GM12892 (cell line): ENCODE results near the gene SF3B6. TPM values are rescaled to one million over a fixed set of nuclear protein-coding genes. Genes with fewer than 3 reads are reported as not detected.

Experiments
- DNase-seq: peaks from one replicate; pipeline ENCODE4 v3.0.0; 2011; ENCODE audit not compliant: insufficient read length
- FAIRE-seq: peaks from 2 replicates; lab custom pipeline; 2011; peaks lifted over from hg19 to GRCh38; lab: Jason Lieb, UNC
- POLR2A ChIP-seq: IDR thresholded peaks from 2 replicates; pipeline ENCODE4 v1.6.1; 2011; ENCODE audit warnings: low read depth, low read length, control low read depth
- POLR2AphosphoS5 ChIP-seq: IDR thresholded peaks from 2 replicates; pipeline ENCODE4 v1.6.1; 2011; ENCODE audit warnings: low read depth, low read length, control low read depth
- TAF1 ChIP-seq: IDR thresholded peaks from 2 replicates; pipeline ENCODE4 v1.6.1; 2011; ENCODE audit warnings: low read depth, mild to moderate bottlenecking, control low read depth, low read length, borderline replicate concordance
- polyA plus RNA-seq: library from polyadenylated mRNA; unstranded; fragments of >200 nt; gene quantifications from one replicate; pipeline ENCODE4 v1.2.1, GENCODE V29; 2012; ENCODE audit warnings: missing spikeins, inconsistent platforms; ENCODE audit not compliant: missing spikeins

Gene SF3B6
- 245 TPM for polyA plus RNA-seq

- peak; percentile 85 for DNase-seq
- FAIRE-seq = peak; percentile 97
- peak; percentile 93 for TF ChIP-seq POLR2AphosphoS5
- peak; percentile 71 for TF ChIP-seq TAF1
- TF ChIP-seq POLR2A = peak; percentile 94
These were observed at the start of gene SF3B6 for GRCh38 chr2:24075915-24076848. Gene SF3B6, minus strand, starts transcription at chr2:24076326. Its CDS starts 97 bp downstream, at chr2:24076229.

GRCh38 chr2:24123922-24124580, 47.9 kb upstream of the SF3B6 start:
- 0 out of 2 replicates have a peak, but pooled peaks have one; percentile 71 for TF ChIP-seq POLR2AphosphoS5
- no peak for TF ChIP-seq TAF1
- no peak for TF ChIP-seq POLR2A
- FAIRE-seq (no peak), DNase-seq (no peak)

- TF ChIP-seq POLR2A = peak; percentile 86
- TF ChIP-seq POLR2AphosphoS5 = peak; percentile 70
- peak; percentile 23 for TF ChIP-seq TAF1
- FAIRE-seq = peak; percentile 81
- peak; percentile 78 for DNase-seq
These were observed 47.2 kb upstream of the SF3B6 start, which contains the start of the genes FAM228B and PFN4 for GRCh38 chr2:24123195-24123921. Gene FAM228B, plus strand, starts transcription at chr2:24123469. Its CDS starts 893 bp downstream, at chr2:24124362. Gene PFN4, minus strand, starts transcription at chr2:24123334. Its CDS starts 799 bp downstream, at chr2:24122535.

- TF ChIP-seq TAF1 (no peak), POLR2AphosphoS5 (no peak), POLR2A (no peak)
- FAIRE-seq (no peak), DNase-seq (no peak)
These were observed 46.5 kb upstream of the SF3B6 start for GRCh38 chr2:24122366-24123194.

- FAIRE-seq (no peak), DNase-seq (no peak)
- no peak for TF ChIP-seq POLR2A
- TF ChIP-seq POLR2AphosphoS5 = no peak
- TF ChIP-seq TAF1 = no peak
These were observed 45.3 kb upstream of the SF3B6 start for GRCh38 chr2:24121469-24121868.

GRCh38 chr2:24121066-24121465, 44.9 kb upstream of the SF3B6 start:
- TF ChIP-seq POLR2AphosphoS5 (no peak), TAF1 (no peak), POLR2A (no peak)
- DNase-seq (no peak), FAIRE-seq (no peak)

GRCh38 chr2:24117902-24118301, 41.8 kb upstream of the SF3B6 start:
- FAIRE-seq (no peak), DNase-seq (no peak)
- TF ChIP-seq POLR2AphosphoS5 (no peak), TAF1 (no peak), POLR2A (no peak)

- DNase-seq (no peak), FAIRE-seq (no peak)
- TF ChIP-seq POLR2AphosphoS5 = no peak
- no peak for TF ChIP-seq POLR2A
- no peak for TF ChIP-seq TAF1
These were observed 38.9 kb upstream of the SF3B6 start for GRCh38 chr2:24115057-24115456.

- DNase-seq = no peak
- no peak for FAIRE-seq
- TF ChIP-seq POLR2AphosphoS5 (no peak), POLR2A (no peak), TAF1 (no peak)
These were observed 35.3 kb upstream of the SF3B6 start for GRCh38 chr2:24111407-24111901.
